ENCODE results near the gene DAAM2.

The DAAM2 gene

DNA sequence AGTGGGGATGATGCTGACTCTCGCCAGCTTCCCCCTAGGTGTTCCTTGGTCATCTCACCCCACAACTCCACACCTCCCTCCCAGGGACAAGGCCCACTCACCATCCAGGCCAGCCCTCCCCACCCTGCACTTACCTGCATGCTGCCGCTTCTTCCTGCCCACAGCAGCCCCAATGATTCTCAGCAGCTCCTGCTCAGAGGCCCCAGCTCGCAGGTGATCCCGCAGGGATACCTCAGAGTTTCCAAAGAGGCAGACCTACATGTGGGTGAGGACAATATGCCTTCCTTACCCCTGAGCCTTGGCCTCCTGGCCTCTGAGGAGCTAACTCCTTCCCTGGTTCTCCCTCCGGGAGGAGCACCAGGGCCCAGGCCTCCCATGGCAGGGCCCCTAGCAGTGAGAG is 117.5 kb downstream of the DAAM2 start:
- DNase-seq (ENCODE audit: low read depth in 2 of 2): no peak

GRCh38 chr6:39910164-39910563 is 118.0 kb downstream of the DAAM2 start:
- DNase-seq (ENCODE audit: low read depth in 2 of 2): no peak

GRCh38 chr6:39910744-39911143 is 118.6 kb downstream of the DAAM2 start:
- DNase-seq (ENCODE audit: low read depth in 2 of 2): no peak

DNA sequence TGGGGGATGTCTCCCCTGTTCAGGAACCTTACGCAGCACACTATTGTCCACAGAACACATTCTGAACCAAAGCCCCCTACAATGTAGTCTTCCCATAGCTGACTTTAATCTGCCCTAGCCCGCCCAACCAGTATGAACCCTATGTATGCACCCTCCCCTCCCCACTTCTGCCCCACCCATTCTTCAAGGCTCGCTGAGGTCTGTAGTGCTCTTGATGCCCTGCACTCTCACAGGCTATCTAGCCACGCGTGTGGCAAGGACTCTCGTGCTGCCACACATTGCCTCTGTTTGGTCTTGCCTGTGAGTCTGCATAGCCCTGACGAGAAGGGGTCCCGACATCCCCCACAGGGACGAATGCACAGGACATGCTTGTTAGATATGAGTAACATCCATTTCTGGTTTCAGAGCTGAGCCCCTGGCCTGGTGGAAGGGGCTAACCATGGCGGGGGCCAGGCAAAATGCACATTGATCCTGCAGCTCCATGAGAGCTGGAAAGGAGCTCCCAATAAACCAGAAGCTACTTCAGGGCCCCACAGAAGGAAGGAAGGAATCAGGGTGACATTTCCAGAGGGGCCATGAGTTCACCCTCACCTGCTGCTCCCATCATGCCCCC is 119.4 kb downstream of the DAAM2 start:
- DNase-seq (ENCODE audit: low read depth in 2 of 2): no peak

DNA sequence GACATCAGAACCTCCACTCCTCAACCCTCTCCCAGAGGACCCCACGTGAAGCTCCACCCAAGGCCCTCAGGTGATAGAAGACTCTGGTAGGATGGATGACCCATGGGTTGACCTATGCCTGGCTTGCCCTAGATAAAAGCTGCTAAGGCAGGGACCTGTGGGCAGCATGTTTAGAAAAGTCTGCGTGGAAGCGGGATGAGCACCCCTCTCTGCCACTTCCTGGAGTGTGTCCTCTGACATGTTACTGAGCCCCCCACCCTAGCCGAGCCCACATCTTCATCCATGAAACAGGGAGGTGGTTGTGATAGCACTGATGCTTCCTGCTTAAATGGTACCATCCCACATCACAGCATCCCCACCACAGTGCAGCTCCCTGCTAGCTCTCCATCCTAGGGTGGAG is 120.3 kb downstream of the DAAM2 start:
- no peak for DNase-seq (ENCODE audit: low read depth in 2 of 2)

GRCh38 chr6:39913391-39913916 is 121.3 kb downstream of the DAAM2 start:
- DNase-seq (ENCODE audit: low read depth in 2 of 2): no peak

- no peak for DNase-seq (ENCODE audit: low read depth in 2 of 2)
Observed at GRCh38 chr6:39914239-39914638, 122.1 kb downstream of the DAAM2 start.

GRCh38 chr6:39915866-39916265 is 123.7 kb downstream of the DAAM2 start:
- DNase-seq (ENCODE audit: low read depth in 2 of 2): no peak

DNA sequence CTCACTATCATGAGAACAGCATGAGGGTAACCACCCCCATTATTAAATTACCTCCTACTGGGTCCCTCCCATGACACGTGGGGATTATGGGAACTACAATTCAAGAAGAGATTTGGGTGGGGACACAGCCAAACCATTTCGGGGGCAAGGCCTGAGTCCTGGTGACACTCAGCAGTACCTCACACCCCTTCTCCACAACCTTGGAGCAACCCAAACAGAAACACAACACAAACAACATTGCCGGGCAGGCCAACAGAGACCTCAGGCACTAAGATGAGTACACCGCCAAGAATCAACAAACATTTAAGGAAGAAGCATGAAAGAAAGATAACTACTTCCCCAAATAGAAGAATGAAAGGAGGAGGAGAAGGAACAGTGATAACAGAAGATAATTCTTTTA is 125.2 kb downstream of the DAAM2 start:
- no peak for DNase-seq (ENCODE audit: low read depth in 2 of 2)

GRCh38 chr6:39917981-39918380 is 125.8 kb downstream of the DAAM2 start:
- no peak for DNase-seq (ENCODE audit: low read depth in 2 of 2)

DNA sequence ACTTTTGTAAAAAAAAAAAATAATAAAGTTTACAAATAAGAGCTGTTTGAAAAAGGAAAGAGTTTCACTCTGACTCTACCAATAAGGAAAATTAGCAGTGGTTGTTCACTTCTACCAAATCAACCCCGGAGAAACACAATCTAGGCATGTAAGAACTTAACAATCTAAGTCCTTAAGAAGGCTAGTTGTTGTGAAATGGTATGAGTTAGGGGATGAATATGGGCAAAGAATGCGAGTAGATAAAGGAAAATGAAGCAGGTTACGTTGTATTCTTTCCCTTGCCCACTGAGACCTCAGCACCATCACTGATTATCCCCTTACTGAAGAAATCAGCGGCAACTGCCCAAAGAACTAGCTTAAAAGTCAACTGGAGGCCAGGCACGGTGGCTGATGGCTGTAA is 126.7 kb downstream of the DAAM2 start:
- DNase-seq (ENCODE audit: low read depth in 2 of 2): no peak

GRCh38 chr6:39920157-39920556 is 128.0 kb downstream of the DAAM2 start:
- DNase-seq (ENCODE audit: low read depth in 2 of 2): no peak

DNA sequence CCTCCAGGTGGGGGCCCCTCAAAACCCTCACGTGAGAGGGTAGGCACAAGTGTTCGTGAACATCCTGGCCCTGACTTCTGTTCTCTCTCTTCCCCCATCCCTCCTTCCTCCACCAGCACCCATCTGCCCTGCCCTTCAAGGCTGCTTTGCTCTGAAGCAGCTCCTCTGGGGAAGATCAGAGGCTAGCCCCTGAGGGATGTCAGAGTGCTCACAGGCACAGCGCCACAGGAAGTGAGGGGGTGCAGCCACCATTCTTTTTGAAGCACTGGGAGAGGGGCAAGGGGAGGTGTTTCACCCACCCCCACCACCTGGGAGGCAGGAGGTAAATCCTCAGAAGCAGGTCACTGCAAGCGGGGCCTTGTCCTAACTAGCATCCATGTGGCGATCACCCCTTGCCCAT is 130.6 kb downstream of the DAAM2 start:
- no peak for DNase-seq (ENCODE audit: low read depth in 2 of 2)

DNA sequence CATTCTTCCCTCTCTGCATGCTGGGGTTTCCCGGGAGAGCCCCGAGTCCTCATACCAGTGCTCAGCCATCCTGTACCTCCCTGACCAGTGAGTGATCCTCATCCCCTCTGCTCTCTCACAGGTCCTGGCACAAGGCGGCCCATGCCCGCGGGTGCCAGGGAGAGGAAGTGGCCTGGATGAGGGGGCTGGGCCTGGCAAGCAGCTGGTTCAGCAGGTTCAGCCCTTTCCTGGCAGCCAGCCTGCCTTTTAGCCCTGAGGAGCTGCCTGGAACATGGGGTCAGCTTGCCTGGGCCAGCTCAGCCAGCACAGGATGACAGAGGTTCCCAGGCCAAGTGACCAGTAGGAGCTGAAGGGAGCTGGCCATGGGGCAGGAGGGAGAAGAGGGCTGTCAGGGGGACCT is 131.2 kb downstream of the DAAM2 start:
- no peak for DNase-seq (ENCODE audit: low read depth in 2 of 2)

DNA sequence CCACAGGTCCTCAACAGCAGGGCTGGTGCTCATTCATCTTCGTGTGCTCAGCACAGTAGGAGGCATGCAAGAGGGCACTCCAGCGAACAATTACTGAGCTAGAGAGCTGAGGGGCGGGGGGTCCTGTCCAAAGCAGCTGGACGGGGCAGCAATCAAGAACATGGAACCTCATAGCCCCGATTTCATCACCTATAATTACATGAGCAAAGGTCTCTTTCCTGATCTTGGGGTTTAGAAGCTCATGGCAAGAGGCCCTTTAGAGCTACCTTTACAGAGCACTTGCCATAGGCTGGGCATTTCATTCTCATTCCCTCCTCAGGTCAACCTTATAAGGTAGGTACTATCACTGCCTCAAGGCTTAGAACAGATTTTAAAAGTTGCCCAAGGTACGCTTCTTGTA is 131.7 kb downstream of the DAAM2 start:
- DNase-seq (ENCODE audit: low read depth in 2 of 2): no peak

DNA sequence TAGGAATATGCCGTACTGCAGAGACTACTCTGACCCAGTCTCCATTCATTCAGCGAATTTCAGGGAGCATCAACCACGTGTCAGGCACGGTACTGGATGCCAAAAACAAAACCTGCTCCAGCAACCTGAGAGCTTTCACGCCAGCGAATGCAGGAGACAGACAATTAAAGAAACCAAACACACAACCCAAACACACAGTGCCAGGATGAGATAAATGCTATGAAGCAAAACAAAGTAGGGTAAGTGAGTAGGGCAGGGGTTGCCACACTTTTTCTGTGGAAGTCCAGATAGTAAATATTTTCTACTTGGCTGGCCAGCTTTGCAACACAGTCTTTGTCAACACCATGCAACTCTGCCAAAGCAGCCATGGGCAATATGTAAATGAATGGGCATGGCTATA is 132.1 kb downstream of the DAAM2 start:
- DNase-seq (ENCODE audit: low read depth in 2 of 2): no peak

DNA sequence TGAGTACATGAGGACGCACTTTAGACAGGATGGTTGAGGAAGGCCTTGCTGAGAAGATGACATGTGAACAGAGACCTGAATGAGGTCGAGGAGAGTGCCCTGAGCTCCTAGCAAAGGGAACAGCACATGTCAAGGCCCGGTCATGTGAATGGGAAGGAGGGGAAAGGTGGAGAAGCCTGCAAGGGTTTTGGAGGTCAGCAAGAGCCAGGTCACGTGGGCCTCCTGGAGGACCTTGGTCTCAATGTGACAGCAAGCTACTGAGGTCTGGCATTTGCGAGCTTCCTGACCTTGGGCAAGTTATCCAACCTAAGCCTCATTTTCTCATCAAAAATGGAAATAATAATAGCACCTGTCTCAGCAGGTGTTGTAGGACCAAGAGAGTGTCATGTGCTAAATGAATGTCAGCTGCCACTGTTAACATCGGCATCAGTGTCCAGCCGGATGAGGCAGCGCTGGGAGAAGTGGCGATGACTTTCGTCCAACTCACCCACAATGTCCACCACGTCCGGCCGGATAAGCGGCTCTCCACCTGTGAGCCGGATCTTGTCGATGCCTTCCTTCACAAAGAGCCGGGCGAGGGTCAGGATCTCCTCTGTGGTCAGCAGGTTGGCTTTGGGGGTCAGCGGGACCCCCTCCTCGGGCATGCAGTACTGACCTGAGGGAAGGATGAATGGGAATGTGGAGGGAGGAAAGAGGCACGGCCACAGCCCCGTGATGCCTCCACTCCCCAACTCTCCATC is 133.2 kb downstream of the DAAM2 start:
- DNase-seq (ENCODE audit: low read depth in 2 of 2): no peak

DNA sequence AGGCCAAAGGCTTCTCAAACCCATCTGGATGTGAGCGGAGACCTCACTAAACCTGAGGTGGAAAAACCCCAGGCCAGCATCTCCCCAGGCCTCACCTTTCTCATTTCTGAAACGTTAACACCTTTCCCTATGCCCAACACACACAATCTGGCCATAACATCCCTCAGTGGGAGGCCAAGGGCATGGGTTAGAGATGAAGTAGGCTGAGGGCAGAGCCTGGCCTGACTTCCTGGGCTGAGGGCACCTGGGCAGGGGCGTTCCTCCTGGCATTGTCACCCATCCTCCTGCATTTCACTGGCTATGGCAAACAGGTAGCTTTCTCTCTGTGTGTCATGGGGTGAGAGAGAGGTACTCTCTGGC is 133.7 kb downstream of the DAAM2 start:
- no peak for DNase-seq (ENCODE audit: low read depth in 2 of 2)

GRCh38 chr6:39926668-39927067 is 134.5 kb downstream of the DAAM2 start:
- no peak for DNase-seq (ENCODE audit: low read depth in 2 of 2)

DNA sequence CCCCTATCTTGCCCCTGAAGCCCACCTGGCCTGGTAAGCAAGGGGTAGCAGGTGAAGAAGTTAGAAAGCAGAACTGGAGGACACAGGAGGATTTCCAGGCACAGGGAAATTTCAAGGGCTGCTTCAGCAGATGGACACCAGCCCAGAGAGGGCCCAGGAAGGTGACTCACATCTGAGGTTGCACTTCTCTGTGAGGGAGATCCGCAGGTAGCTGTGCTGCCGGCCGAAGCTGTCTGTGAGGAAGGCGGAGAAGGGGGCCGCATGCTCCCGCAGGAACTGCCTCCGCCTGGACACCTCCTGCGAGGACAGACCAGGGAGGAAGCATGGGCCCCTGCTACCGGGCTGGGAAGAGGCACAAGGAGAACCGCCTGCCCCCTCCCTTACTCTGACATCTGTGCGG is 135.0 kb downstream of the DAAM2 start:
- DNase-seq (ENCODE audit: low read depth in 2 of 2): no peak

DNA sequence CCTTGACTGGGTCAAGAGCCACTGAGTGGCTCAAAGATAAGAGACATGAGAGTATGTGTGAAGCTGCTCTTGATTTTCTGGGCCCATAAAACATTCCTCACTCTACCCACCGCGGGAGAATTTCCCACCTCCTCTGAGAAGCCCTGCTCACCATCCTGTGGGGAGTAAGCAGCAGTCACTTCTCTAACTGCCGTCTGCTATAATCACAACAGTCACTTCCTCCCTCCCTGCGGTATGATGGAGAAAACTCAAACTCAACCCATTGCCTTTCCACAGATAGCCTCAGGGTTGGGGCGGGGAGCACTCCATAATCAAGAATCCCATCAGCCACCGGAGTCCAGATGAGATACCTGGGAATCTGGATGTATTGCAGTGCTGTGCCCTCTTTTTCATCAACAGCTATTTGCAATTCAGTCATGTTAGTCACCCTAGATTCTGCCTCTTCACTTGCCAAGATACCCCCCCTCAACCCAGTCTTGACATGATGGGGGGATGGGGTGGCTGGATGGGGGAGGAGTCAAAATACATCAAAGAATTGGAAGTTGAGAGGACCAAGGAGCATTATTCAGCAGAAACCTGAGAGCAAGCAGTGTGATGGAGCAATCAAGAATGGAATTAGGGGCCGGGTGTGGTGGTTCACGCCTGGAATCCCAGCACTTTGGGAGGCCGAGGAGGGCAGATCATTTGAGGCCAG is 137.0 kb downstream of the DAAM2 start:
- DNase-seq (ENCODE audit: low read depth in 2 of 2): no peak

DNA sequence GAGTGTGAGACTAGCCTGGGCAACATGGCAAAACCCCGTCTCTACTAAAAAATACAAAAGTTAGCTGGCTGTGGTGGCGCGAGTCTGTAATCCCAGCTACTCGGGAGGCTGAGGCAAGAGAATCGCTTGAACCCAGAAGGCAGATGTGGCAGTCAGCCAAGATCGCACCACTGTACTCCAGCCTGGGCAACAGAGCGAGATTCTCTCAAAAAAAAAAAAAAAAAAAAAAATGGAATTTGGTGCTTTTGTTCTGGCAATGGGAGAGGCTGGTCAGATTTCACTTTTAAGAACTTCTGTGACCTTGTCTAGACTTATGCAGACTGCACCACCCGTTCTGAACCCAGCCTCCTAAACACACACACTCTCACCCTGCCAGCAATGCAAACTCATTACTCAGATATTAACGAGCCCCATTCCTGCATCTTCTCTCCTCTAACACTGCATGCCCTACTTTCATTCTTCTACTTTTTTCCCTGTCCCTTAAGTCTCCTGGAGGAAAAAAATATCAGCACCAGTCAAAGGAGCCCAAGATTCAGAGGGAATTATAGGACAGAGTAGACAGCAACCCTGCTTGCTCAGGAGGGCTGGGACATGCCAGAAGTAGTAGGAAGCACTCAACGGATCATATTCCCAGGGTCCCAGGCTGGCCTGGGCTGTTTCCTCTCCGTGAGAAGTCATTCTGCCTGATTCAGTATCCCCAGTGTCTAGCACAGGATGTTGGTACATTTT is 137.7 kb downstream of the DAAM2 start:
- no peak for DNase-seq (ENCODE audit: low read depth in 2 of 2)
